HG03045 (cell line): Measurements from ENCODE around the gene RAB5B.
"Not testable (repeated sequence)": the region's sequence is repeated elsewhere in the genome, so short reads cannot be mapped to it uniquely, and the experiment has no call there.

Experiments used
- ATAC-seq: cut with Tn5 transposase; IDR thresholded peaks from one replicate; pipeline ENCODE4 v1.9.1; 2021; ENCODE audit warnings: mild to moderate bottlenecking, moderate library complexity; ENCODE audit not compliant: unreplicated experiment

Gene RAB5B

DNA sequence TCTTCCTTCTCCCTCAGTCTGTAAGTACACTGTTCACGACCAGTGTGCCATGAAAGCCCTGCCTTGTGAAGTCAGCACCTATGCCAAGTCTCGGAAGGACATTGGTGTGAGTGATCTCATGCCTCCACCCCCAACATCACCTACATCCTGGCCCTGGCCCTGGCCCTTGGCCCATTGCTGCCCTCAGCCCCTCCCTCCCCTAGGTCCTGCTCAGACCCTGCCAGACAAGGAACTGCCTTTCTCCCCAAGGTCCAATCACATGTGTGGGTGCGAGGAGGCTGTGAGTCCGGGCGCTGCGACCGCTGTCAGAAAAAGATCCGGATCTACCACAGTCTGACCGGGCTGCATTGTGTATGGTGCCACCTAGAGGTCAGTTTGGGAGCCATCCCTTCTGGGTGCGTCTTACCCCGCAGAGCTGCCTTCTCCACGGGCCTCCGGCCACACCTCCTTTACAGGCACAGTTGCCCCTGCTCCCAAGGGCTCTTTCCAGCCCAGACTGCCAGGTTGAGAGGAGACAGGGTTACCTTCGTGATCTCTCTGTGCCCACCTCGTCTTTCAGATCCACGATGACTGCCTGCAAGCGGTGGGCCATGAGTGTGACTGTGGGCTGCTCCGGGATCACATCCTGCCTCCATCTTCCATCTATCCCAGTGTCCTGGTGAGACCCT is 33.7 kb upstream of the RAB5B start:
- peak; percentile 90 for ATAC-seq

DNA sequence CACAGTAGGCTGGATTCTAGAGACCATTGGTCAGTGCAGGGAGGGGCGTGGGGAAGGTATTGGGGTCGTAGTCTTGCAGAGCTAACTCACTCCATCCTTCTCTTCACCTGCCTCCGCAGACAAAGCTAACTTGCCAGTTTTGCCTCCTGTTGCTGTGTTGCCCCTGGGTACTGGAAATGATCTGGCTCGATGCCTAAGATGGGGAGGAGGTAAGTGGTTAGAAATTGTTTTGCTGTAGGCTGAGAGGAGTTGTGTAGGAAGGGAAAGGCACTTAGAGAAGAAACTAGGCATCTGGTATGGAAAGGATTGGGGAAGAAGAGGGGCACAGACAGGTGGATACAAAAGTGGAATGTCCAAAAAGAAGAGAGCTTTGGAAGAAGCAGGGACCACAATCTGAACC is 31.8 kb upstream of the RAB5B start:
- no peak for ATAC-seq

DNA sequence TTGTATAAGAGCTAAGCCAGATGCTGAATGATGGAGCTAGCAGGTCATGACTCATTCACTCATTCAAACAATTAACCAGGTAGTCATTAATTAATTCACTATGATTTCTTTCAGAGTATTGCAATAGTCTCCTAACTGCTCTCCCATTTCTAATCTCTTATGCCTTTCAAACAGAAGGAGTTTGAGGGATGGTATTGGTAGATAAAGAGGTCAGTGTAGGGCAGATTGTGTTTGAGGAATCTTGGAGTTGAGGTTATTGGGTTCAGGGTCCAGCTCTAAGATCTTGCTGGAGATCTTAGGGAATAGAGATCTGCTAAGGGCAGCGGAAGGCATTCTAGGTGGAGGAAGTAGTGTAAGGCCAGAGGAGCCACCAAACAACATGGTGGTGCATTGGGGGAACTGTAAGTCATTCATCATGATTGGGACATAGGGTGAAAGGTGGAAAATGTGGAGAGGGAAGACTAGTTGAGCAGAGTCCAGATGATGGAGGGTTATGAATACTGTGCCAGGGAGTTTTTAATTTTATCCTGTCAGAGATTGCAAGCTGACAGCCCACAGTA is 31.2 kb upstream of the RAB5B start:
- ATAC-seq: no peak

DNA sequence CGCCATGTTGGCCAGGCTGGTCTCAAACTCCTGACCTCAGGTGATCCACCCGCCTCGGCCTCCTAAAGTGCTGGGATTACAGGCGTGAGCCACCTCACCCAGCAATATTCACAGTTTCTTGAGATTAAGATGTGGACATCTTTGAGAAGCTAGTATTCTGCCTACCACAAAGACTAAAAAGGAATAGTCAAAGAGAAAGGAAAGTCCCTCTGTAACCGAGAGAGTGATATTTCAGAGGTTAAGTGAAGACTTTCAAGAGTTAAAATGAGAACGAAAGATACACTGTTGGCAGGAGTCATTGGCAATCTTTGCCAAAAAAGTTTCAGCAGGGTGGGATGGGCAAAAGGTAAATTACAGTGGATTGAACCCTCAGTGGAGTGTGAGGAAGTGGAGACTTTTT is 27.3 kb upstream of the RAB5B start:
- ATAC-seq: no peak

DNA sequence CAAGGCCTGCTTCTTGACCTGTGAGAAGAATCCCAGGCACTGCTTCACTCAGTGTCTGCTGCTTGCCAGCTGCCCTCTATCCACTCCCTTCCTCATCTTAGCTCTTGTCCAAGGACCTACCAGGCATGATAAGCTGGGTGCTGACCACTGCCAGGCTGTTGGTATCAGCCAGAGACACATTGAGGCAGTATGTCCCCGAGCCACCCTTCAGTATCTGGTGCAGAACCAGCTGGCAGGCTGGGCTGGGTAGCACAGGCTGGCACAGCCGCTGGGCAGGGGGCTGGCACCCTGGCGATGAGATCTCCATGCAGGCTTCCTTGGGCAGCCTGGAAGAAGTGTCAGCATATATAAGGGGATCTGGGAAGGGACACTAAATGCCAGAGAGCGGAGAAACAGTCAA is 18.5 kb upstream of the RAB5B start:
- no peak for ATAC-seq

DNA sequence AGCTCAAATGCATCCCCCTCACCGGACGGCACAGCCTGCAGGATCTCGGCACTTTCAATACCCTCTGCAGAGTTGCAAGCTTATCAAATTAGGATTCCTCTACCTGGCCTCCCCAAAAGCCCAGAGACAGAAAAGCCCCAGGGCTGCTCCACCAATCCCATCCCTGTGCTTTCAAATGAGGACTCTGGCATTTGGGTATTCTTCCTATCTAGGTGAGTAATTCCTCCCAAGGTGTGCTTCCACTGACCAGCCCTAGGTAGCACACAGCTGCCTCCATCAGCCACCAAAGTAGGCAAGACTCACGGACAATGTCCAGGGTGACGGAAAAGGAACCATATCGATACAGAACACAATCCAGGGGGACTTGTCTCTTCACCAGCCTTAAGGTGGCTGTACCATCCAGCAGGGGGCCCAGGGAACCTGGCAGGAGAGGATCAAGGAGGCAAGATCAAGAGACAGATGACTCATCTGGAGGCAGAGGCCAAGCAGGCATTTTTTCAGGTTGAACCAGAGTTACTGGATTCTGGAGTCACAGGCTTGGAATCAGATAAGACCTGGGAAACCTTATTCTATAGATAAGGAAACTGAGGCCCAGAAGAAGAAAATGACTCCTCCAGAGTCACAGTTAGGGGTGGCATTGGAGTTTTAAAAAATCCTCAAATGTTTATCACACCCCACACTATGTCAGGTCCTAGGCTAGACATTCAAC is 17.9 kb upstream of the RAB5B start:
- no peak for ATAC-seq

DNA sequence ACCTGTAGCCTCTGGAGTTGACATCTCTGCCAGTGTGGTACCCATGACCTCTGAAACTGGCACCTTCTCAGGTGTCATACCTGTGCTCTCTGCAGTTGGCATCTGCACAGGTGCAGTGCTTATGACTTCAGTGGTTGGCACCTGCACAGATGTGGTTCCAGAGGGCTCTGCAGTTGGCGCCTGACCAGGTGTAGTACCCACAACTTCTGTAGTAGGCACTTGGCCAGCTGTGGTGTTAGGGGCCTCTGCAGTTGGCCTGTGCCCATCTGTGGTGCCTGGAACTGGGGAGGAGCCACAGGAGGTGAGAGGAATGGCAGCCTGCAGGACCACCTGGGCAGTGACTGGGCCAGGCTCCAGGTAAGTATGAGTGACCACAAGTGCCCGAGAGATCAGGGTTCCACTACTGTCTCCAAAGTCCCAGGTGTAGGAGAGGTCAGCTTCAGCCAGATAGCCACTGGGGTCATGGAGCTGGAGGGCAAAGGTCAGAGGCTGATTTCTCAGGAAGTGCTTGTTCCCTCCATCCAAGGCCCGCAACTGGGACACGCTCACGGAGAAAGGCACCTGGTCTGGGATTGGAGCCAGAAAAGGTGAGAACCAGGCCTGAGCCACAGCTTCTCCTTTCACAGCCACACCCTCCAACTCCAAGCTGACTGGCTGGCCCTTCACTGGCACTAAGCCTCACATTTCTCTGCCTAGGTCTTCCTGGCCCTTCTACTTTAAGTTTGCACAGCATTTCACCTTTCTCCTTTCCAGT is 16.6 kb upstream of the RAB5B start:
- ATAC-seq: no peak

DNA sequence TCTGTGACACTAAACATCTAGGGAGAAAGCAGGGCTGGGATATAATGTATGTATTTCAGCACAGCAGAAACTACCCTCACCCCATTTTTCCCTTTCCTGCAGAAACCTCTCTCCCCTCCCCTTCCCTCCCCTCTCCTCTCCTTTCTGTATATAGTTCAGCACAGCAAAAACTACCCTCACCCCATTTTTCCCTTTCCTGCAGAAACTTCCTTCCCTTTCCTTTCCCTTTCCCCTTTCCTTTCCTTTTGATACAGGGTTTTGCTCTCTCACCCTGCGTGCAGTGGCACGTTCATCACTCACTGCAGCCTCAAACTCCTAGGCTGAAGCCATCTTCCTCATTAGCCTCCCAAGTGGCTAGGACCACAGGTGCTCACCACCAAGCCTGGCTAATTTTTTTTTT is 10.1 kb upstream of the RAB5B start:
- ATAC-seq: no peak

DNA sequence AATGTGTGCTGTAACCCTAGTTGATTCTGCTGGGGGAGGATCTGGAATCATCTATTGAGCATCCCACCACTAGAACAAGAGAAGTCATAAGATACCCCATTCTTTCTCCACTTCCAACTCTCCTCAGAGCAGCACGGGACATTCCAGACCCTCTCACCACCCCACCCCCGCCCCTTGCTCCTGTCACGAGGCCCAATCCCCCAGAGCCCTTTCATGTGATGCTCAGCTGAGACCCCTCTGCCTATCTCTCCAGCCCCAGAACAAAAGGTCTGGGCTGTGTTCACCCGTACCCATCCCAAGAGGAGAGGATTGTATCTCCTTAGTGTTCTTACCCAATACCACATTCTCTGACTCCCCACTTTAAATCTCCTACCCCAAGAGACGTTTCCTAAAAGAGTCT is 8.6 kb upstream of the RAB5B start:
- no peak for ATAC-seq

DNA sequence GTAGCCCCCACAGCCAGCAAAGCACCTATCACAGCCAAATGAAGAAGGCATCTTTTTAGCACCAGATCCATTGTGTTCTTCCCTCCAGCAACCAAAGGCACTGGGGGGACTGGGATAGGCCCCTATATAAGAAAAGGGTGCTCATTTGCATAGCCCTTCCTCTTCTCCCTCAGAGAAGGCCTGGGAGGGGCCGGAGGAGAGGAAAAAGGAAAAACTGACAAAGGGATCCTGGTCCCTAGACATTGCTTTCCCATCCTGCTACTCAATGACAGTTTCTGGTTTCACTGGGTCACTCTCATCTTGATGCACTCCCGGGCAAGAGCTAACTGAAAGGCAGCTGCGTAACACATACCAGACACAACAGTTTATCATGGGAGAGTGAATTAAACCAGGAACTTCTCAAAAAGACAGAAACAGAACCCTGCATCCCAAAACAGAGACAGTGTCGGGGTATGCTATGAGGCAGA is 7.9 kb upstream of the RAB5B start, which contains the start of gene PMEL:
TSS of gene PMEL (minus strand) at position 102 of the 467 bp plus-strand sequence. CDS start at position 71, 31 bp downstream.
- no peak for ATAC-seq

DNA sequence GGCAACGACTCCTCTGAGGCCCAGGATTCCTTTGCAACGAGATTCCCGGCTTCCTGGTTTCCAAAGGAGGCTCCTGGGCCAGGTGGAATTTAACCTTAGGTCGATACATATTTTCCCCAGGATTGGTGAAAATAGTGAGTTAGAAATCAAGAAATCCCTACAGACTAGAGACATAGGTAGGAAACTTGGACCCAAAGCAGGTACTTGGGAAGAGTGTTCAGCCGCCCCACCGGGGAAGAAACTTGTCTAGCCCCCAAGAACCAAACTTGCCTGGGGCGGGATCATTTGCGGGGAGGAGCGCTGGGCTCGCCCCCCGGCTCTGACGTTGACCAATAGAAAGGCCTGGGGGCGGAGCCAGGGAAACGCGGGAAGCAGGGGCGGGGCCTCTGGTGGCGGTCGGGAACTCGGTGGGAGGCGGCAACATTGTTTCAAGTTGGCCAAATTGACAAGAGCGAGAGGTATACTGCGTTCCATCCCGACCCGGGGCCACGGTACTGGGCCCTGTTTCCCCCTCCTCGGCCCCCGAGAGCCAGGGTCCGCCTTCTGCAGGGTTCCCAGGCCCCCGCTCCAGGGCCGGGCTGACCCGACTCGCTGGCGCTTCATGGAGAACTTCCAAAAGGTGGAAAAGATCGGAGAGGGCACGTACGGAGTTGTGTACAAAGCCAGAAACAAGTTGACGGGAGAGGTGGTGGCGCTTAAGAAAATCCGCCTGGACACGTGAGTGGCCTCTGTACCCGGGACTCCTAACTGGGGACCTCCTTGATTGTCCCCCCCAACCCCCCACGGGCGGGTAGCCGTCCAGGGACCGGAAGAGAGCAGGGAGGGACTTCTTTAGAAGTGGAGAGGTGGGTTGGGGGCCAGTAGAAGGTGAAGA is 7.2 kb upstream of the RAB5B start, which contains the start of gene CDK2:
TSS of gene CDK2 (plus strand) at position 423 of the 874 bp plus-strand sequence. CDS start at position 602, 179 bp downstream.
- ATAC-seq: peak; percentile 93

DNA sequence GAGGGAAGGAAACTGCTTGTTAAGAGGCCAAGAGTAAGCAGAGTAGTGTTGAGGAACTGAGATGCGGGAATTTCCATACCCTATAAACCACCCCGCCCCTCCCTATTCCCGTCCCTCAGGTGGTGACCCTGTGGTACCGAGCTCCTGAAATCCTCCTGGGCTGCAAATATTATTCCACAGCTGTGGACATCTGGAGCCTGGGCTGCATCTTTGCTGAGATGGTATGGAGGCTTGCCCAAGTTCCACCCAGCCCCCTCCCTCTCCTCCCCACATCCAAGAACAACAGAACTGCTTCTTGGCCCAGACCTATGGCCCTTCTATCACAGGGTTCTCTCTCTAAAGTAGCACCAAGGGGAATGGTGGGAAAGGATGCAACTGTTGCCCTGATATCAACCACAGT is 4.5 kb upstream of the RAB5B start:
- ATAC-seq: no peak

DNA sequence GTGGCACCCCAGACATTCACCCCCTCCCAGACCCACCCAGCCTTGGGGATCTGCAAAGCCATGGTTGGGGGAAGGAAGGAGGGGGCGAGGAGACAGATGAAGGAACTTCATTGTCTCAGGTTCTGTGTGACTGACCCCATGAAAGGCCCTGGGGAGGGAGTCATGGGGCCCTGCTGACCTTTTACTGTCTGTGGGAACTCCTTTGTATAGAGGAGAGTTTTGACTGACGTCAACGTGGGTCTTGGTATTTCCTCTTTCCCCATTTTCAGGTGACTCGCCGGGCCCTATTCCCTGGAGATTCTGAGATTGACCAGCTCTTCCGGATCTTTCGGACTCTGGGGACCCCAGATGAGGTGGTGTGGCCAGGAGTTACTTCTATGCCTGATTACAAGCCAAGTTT is 3.1 kb upstream of the RAB5B start:
- ATAC-seq: no peak

DNA sequence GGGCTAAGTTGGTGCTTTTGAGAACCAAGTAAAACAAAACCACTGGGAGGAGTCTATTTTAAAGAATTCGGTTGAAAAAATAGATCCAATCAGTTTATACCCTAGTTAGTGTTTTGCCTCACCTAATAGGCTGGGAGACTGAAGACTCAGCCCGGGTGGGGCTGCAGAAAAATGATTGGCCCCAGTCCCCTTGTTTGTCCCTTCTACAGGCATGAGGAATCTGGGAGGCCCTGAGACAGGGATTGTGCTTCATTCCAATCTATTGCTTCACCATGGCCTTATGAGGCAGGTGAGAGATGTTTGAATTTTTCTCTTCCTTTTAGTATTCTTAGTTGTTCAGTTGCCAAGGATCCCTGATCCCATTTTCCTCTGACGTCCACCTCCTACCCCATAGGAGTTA is 1.8 kb upstream of the RAB5B start:
- ATAC-seq: no peak

DNA sequence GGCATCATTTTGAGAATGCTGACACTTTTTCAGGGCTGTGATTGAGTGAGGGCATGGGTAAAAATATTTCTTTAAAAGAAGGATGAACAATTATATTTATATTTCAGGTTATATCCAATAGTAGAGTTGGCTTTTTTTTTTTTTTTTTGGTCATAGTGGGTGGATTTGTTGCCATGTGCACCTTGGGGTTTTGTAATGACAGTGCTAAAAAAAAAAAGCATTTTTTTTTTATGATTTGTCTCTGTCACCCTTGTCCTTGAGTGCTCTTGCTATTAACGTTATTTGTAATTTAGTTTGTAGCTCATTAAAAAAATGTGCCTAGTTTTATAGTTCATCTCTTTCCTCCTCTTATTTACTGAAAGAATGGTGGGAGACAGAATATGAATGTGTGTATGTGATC is 1.4 kb upstream of the RAB5B start:
- no peak for ATAC-seq

DNA sequence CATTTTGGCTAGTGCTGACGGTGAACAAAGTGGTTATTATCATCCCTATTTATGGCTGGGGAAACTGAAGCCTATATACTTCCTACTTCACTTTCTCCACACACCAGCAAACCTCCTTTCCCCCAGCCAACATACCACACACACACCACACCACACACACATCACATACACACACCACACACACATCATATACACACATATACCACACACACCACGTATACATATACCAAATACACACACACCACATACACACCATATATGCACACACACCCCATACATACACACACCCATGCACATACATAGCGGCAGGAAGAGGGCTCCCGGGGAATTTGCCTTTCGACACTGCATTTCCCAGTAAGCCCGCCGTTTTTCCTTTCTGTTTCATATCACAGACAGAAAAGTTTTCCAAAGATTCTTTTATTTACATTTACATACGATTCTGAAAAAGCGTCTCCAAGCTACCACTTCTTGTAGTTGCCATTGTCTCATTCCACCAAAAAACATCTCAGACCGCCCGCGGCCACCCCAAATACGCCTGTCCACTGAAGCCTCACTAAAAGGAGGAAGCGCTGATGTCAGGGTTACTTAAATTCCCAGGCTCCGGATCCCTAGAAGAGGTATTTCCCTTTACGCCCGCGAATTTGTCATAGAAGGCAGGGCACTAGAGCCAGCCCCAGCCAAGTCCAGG is 823 bp upstream of the RAB5B start:
- ATAC-seq: no peak

DNA sequence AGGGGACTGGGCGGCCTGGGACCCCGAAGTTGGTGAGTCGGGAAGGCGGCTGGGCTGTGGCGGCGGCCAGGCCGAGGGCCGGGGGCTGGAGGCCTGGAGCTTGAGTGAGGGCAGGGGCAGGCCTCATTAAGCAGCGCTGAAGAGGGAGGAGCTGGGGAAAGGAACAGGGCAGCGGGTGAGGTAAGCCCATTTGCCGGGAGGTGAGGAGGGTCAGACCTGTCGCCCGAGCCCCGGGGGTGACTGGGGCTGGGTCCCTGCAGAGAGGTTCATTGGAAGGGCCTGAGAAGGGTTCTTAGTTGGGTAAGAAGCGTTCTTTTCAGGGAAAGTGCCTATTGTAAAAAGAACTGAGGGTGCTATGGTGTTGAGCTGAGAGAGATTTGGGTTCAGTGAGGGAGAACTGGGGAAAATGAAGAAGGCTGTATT is 441 bp downstream of the RAB5B start:
- peak; percentile 23 for ATAC-seq

DNA sequence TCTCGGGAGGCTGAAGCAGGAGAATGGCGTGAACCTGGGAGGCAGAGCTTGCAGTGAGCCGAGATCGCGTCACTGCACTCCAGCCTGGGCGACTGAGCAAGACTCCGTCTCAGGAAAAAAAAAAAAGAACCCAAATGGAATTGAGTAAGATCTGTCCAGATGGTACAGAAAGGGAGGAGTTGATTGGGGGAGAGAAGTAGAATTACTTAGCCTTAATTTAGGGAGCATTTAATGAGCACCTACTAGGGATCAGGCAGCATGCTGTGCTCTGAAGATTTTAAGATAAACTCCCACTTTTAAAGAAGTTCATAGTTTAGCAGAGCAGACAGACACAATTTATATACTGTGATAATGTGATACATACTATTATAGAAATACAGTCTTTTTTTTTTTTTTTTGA is 4.5 kb downstream of the RAB5B start:
- no peak for ATAC-seq

DNA sequence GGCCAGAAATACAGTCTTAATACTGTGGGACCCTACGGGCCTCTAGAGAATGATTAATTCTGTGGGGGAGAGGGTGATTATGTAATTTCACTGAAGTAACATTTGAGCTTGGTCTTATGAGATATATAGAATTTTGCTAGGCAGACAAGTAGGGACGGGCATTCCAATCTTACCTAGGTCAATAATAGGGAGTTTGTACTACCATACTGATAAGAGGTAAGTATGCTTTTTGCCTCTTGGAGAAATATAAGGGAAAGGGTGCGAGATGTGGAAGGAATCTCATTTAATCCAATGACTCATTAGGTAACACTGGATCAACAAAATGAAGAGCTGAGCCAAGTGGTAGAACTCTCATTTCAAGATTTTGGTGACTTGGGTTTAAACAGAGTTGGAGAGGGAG is 5.2 kb downstream of the RAB5B start:
- no peak for ATAC-seq

DNA sequence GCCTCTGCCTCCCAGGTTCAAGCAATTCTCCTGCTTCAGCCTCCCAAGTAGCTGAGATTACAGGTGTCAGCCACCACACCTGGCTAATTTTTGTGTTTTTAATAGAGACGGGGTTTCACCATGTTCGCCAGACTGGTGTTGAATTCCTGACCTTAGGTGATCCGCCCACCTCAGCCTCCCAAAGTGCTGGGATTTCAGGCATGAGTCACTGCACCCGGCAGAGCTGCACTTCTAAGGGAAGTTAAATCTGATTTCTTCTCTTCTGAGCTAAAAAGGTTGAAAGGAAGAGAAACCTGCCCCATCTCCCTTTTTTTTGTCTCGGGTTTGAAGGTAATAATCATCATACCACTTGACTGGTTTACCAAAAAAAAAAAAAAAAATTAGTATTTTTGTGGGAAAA is 8.0 kb downstream of the RAB5B start:
- ATAC-seq: not testable (repeated sequence)
